Natural killer cell (primary cell): ENCODE measurements around the gene EFNB2. TPM values are rescaled to one million over a fixed set of nuclear protein-coding genes. Genes with fewer than 3 reads are reported as not detected.

Experiments
- ATAC-seq, 3 donors: fragments of 150-1000 bp in 2 of 3; fragments of 200-7000 bp in 1 of 3; cut with Tn5 transposase; 1 replicate in 1 of 3; 2 replicates in 2 of 3; pipeline ENCODE4 v1.10.0; 2021; ENCODE audit warnings: mild to moderate bottlenecking in 2 of 3, moderate library complexity in 2 of 3
- DNase-seq, 2 donors: peaks; one replicate each; pipeline versions ENCODE4 v3.0.0 to v3.0.0-alpha.2; 2013 to 2021; ENCODE audit warnings: mixed read lengths in 1 of 2
- H3K27ac ChIP-seq: one replicate; pipeline ENCODE4 v1.5.1; 2013; ENCODE audit warnings: mild to moderate bottlenecking, low read length
- H3K27me3 ChIP-seq: one replicate; pipeline ENCODE4 v1.6.1; 2013; ENCODE audit warnings: low read length; ENCODE audit not compliant: control insufficient read depth, insufficient read depth
- H3K36me3 ChIP-seq: one replicate; pipeline ENCODE4 v1.6.1; 2013; ENCODE audit warnings: low read length; ENCODE audit not compliant: control insufficient read depth, insufficient read depth
- H3K4me1 ChIP-seq: one replicate; pipeline ENCODE4 v1.6.1; 2013; ENCODE audit warnings: low read length; ENCODE audit not compliant: control insufficient read depth, insufficient read depth
- H3K4me3 ChIP-seq: one replicate; pipeline ENCODE4 v1.5.1; 2013; ENCODE audit warnings: low read length
- H3K9me3 ChIP-seq: one replicate; pipeline ENCODE4 v1.6.1; 2013; ENCODE audit warnings: low read length; ENCODE audit not compliant: control insufficient read depth, insufficient read depth
- H3K27ac Mint-ChIP-seq, 2 donors: one replicate each; pipeline ENCODE4 v1.8.0; 2022; ENCODE audit warnings: mild to moderate bottlenecking in 2 of 2, mixed read lengths in 2 of 2, moderate library complexity in 1 of 2
- H3K27me3 Mint-ChIP-seq, 2 donors: one replicate each; pipeline ENCODE4 v1.8.0; 2022; ENCODE audit warnings: low read depth in 2 of 2, mixed read lengths in 2 of 2
- H3K36me3 Mint-ChIP-seq: one replicate; pipeline ENCODE4 v1.8.0; 2022; ENCODE audit warnings: mixed read lengths
- H3K4me1 Mint-ChIP-seq, 2 donors: one replicate each; pipeline ENCODE4 v1.8.0; 2022; ENCODE audit warnings: mixed read lengths in 2 of 2
- H3K4me3 Mint-ChIP-seq: one replicate; pipeline ENCODE4 v1.8.0; 2022; ENCODE audit warnings: mild to moderate bottlenecking, moderate library complexity, mixed read lengths
- H3K9me3 Mint-ChIP-seq, 2 donors: one replicate each; pipeline ENCODE4 v1.8.0; 2022; ENCODE audit warnings: mixed read lengths in 2 of 2
- CTCF ChIP-seq: fragments of 200-600 bp; IDR thresholded peaks from one replicate; pipeline ENCODE4 v1.8.0; 2022; ENCODE audit warnings: antibody characterized with exemption
- WGBS: methylation state at CpG from one replicate; pipeline ENCODE4 v1.1.7; 2013; ENCODE audit warnings: missing lambda C conversion rate; ENCODE audit not compliant: insufficient coverage; 5-methylcytosine and 5-hydroxymethylcytosine counted together
- intact Hi-C: fragments of 100-400 bp; cut with micrococcal nuclease; formaldehyde crosslinking; loops from one replicate; pipeline ENCODE4 v1.14.2; 2022
- total RNA-seq, 4 donors: library from RNA; stranded (reverse); fragments of 120-200 nt in 1 of 4; gene quantifications; one replicate each; pipeline versions ENCODE4 v1.2.3 to v1.2.4, GENCODE V29; 2013 to 2022

Gene EFNB2
- total RNA-seq, 3 donors from 2014 or later (not counting 1 experiment from before 2014, with no cell fraction given): 0.16 to 0.33 (median 0.33) TPM

- H3K4me1 Mint-ChIP-seq: no peaks in the 10 kb centered on the region
- H3K9me3 Mint-ChIP-seq: no peaks in the 10 kb centered on the region
- H3K4me1 ChIP-seq: no peaks in the 10 kb centered on the region
- intact Hi-C loops: no loop called here
- no peak overlapping the region for H3K4me3 ChIP-seq
- H3K4me3 Mint-ChIP-seq: no peak overlapping the region
- ATAC-seq (no peak), DNase-seq (no peak)
- WGBS: 95% methylated on average over 9 of the region's 9 CpGs
- no peaks in the 10 kb centered on the region for H3K9me3 ChIP-seq
- H3K27me3 ChIP-seq: no peaks in the 10 kb centered on the region
- H3K27me3 Mint-ChIP-seq: peaks cover 6 to 10% of the 10 kb centered on the region in 2 donors
- H3K36me3 Mint-ChIP-seq: no peaks in the 10 kb centered on the region
- no peak overlapping the region for H3K27ac ChIP-seq
- no peak overlapping the region for H3K27ac Mint-ChIP-seq
- no peaks in the 10 kb centered on the region for H3K36me3 ChIP-seq
- TF ChIP-seq CTCF: no peak
Measured at GRCh38 chr13:106455190-106455589, 80.3 kb downstream of the EFNB2 start.

DNA sequence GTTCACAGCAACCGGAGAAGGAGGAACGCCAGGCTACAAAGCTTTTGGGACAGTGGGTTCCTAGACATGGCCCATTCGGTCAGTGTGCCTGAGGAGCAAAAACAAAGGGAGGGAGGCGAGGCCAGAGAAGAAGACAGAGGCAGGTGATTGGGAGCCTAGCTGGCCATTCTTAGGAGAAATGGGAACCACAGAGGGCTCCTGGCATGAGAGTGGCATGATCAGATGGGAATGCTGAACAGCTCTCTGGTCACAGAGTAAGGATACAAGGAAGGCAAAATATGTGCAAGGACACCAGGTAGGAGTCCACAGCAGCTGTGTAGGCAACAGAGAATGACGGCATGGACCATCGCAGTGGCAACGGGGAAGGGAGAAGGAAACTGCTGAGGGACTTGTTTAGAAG is 82.4 kb downstream of the EFNB2 start:
- H3K4me1 Mint-ChIP-seq: no peaks in the 10 kb centered on the region
- intact Hi-C loops: no loop called here
- Histone ChIP-seq H3K36me3 (no peaks in the 10 kb centered on the region), H3K4me1 (no peaks in the 10 kb centered on the region), H3K9me3 (no peaks in the 10 kb centered on the region), H3K4me3 (no peak overlapping the region), H3K27ac (no peak overlapping the region), H3K27me3 (no peaks in the 10 kb centered on the region)
- TF ChIP-seq CTCF: no peak
- peaks cover 0 to 10% of the 10 kb centered on the region in 2 donors for H3K27me3 Mint-ChIP-seq
- H3K4me3 Mint-ChIP-seq: no peak overlapping the region
- 94% methylated on average over 7 of the region's 7 CpGs for WGBS
- no peaks in the 10 kb centered on the region for H3K9me3 Mint-ChIP-seq
- no peak for DNase-seq
- H3K36me3 Mint-ChIP-seq: no peaks in the 10 kb centered on the region
- H3K27ac Mint-ChIP-seq: no peak overlapping the region
- no peak for ATAC-seq

DNA sequence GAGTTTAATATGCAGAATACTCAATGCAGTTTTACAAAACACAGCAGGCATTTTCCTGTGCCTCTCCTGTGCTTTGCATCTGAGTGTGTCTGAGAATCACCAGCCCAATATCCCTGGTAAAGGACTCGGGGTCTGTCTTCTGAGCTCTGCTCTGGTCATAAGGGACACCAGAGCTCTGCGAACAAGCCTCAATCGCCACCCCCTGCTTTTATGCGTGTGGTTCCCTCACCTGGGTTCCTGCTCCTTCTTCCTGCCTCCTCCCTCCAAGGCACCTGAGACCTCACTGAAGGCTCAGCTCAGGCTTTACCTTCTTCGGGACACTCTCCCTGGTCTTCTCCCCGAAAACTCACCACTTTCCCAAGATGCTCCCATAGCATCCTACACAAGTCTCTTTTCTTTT is 84.5 kb downstream of the EFNB2 start:
- Mint-ChIP-seq H3K27ac (no peak overlapping the region), H3K36me3 (no peaks in the 10 kb centered on the region), H3K4me3 (no peak overlapping the region), H3K27me3 (peaks cover 0 to 13% of the 10 kb centered on the region in 2 donors), H3K4me1 (no peaks in the 10 kb centered on the region), H3K9me3 (no peaks in the 10 kb centered on the region)
- Histone ChIP-seq H3K4me1 (no peaks in the 10 kb centered on the region), H3K27me3 (no peaks in the 10 kb centered on the region), H3K36me3 (no peaks in the 10 kb centered on the region), H3K4me3 (no peak overlapping the region), H3K9me3 (no peaks in the 10 kb centered on the region), H3K27ac (no peak overlapping the region)
- TF ChIP-seq CTCF: no peak
- DNase-seq: no peak
- no peak for ATAC-seq
- intact Hi-C loops: no loop called here
- 92% methylated on average over 6 of the region's 6 CpGs for WGBS

DNA sequence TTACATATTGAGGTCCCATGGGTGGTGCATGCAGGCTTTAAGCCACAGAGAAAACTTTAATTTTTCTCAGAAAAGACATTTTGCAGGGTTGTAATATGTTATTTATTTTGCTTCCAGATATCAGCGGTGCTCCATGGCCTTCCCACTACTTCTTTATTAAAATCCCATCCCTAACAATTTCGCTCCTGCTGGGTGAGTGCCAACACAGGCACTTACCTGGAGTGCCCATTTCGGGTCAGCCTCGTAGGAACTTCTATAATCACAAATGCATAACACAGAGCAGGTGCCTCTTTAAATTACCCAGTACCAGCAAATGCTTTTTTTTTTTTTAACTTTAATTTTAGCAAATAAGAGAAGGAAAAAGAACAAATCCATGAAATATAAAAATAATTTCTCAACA is 86.4 kb downstream of the EFNB2 start:
- Mint-ChIP-seq H3K4me3 (no peak overlapping the region), H3K36me3 (no peaks in the 10 kb centered on the region), H3K27ac (no peak overlapping the region), H3K4me1 (no peaks in the 10 kb centered on the region), H3K9me3 (no peaks in the 10 kb centered on the region), H3K27me3 (peaks cover 0 to 13% of the 10 kb centered on the region in 2 donors)
- no peaks in the 10 kb centered on the region for H3K4me1 ChIP-seq
- intact Hi-C loops: no loop called here
- no peaks in the 10 kb centered on the region for H3K27me3 ChIP-seq
- no peak overlapping the region for H3K4me3 ChIP-seq
- H3K36me3 ChIP-seq: no peaks in the 10 kb centered on the region
- ATAC-seq (no peak), DNase-seq (no peak)
- TF ChIP-seq CTCF: no peak
- 85% methylated on average over 4 of the region's 4 CpGs for WGBS
- no peak overlapping the region for H3K27ac ChIP-seq
- no peaks in the 10 kb centered on the region for H3K9me3 ChIP-seq
